Glutamatergic neuron (in vitro differentiated cells): ENCODE results near the gene KAT8. TPM values are rescaled to one million over a fixed set of nuclear protein-coding genes. Genes with fewer than 3 reads are reported as not detected.
"Not testable (repeated sequence)": the region's sequence is repeated elsewhere in the genome, so short reads cannot be mapped to it uniquely, and the experiment has no call there.

ENCODE experiments used
- DNase-seq: peaks from one replicate; pipeline ENCODE4 v3.0.0; 2022
- H3K27ac Mint-ChIP-seq: one replicate; pipeline ENCODE4 v1.8.0; 2020; ENCODE audit warnings: mild to moderate bottlenecking, mixed read lengths, inconsistent platforms; ENCODE audit not compliant: unreplicated experiment
- H3K27me3 Mint-ChIP-seq: one replicate; pipeline ENCODE4 v1.8.0; 2020; ENCODE audit warnings: mild to moderate bottlenecking, moderate library complexity, mixed read lengths, inconsistent platforms; ENCODE audit not compliant: unreplicated experiment
- H3K36me3 Mint-ChIP-seq: one replicate; pipeline ENCODE4 v1.8.0; 2020; ENCODE audit warnings: mild to moderate bottlenecking, mixed read lengths, inconsistent platforms; ENCODE audit not compliant: unreplicated experiment
- H3K4me1 Mint-ChIP-seq: one replicate; pipeline ENCODE4 v1.8.0; 2020; ENCODE audit warnings: mild to moderate bottlenecking, low read depth, mixed read lengths, inconsistent platforms; ENCODE audit not compliant: unreplicated experiment
- H3K4me3 Mint-ChIP-seq: one replicate; pipeline ENCODE4 v1.8.0; 2020; ENCODE audit warnings: mild to moderate bottlenecking, mixed read lengths, inconsistent platforms; ENCODE audit not compliant: unreplicated experiment
- H3K9me3 Mint-ChIP-seq: one replicate; pipeline ENCODE4 v1.8.0; 2020; ENCODE audit warnings: mild to moderate bottlenecking, moderate library complexity, mixed read lengths, inconsistent platforms; ENCODE audit not compliant: unreplicated experiment
- total RNA-seq: library from RNA; stranded (reverse); fragmentation: NEBNext Ultra II Directional; extraction: Animal tissue kit (Norgen Biotek cat#: 25700); gene quantifications from one replicate; pipeline ENCODE4 v1.2.1, GENCODE V29; 2021; ENCODE audit not compliant: unreplicated experiment
- TF ChIP-seq, protein P1 (sequence below): fragments of 200-600 bp; sonication (generic); IDR thresholded peaks from one replicate; pipeline ENCODE4 v1.5.0; 2021; ENCODE audit not compliant: partially characterized antibody, unreplicated experiment

KAT8 gene
- total RNA-seq, 1 donor from 2014 or later: 61.2 TPM

DNA sequence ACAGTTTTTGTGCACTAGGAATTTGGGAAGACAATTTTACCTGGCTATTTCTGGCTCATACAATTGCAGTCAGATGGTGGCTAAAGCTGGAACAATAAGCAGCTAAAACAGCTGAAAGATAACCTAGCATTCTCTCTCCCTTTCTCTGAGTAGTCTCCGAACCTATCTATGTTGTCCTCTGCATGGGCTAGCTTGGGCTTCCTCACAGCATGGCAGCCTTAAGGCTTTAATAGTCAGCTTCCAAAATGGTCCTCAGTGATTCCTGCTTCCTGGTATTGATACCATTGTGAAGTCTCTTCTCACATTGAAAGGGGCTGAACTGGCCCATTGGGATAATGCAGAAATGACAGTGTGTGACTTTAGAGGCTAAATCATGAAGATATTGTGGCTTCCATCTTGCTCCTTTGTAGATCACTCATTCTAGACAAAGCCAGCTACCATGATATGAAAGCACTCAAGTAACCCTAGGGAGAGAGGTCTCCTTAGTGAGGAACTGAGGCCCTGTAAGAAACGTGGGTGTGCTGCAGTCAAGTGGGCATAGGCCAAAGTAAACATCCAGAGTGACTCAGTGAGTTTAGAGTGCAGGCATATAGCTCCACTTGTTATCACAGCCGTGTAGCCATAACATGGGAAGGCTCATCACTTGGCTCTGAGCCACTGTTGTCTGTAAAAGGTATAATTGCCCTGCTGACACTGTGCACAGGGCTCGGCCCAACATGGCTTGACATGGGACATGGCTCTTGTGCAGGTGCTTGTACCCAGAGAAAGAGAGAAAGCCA lies 17.4 kb upstream of the KAT8 start:
- no peaks in the 10 kb centered on the region for H3K4me1 Mint-ChIP-seq
- no peaks in the 10 kb centered on the region for H3K36me3 Mint-ChIP-seq
- H3K4me3 Mint-ChIP-seq: no peak overlapping the region
- H3K9me3 Mint-ChIP-seq: peaks cover 9% of the 10 kb centered on the region
- TF ChIP-seq, protein P1, sequence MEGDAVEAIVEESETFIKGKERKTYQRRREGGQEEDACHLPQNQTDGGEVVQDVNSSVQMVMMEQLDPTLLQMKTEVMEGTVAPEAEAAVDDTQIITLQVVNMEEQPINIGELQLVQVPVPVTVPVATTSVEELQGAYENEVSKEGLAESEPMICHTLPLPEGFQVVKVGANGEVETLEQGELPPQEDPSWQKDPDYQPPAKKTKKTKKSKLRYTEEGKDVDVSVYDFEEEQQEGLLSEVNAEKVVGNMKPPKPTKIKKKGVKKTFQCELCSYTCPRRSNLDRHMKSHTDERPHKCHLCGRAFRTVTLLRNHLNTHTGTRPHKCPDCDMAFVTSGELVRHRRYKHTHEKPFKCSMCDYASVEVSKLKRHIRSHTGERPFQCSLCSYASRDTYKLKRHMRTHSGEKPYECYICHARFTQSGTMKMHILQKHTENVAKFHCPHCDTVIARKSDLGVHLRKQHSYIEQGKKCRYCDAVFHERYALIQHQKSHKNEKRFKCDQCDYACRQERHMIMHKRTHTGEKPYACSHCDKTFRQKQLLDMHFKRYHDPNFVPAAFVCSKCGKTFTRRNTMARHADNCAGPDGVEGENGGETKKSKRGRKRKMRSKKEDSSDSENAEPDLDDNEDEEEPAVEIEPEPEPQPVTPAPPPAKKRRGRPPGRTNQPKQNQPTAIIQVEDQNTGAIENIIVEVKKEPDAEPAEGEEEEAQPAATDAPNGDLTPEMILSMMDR: no peak
- no peak overlapping the region for H3K27ac Mint-ChIP-seq
- H3K27me3 Mint-ChIP-seq: peaks cover 3% of the 10 kb centered on the region
- no peak for DNase-seq

DNA sequence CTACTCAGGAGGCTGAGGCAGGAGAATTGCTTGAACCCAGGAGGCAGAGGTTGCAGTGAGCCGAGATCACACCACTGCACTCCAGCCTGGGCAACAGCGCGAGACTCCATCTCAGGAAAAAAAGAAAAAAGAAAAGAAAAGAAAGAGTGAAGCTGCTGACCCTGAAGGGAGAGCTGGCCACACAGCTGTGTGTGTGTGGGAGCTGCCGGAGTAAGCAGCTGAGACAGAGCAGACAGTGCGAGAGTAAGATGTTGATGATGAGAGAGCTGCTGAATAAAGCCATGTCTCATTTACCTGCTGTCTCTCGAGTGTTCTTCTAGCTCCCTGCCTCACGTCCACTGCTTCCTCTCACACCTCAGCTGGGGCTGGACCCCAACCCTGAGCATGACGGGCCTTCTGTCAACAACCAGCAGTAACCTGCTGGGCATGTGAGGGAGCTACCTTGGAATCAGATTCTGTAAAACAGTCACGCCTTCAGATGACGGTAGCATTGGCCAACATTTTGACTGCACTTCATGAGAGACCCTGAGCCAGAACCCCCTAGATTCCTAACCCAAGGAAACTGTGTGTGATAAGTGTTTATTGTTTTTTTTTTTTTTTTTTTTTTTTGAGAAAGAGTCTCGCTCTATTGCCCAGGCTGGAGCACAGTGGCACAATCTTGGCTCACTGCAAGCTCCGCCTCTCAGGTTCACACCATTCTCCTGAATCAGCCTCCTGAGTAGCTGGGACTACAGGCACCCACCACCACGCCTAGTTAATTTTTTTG lies 16.4 kb upstream of the KAT8 start:
- not testable (repeated sequence) for DNase-seq, H3K9me3 Mint-ChIP-seq, H3K27ac Mint-ChIP-seq, H3K4me3 Mint-ChIP-seq, H3K4me1 Mint-ChIP-seq, H3K27me3 Mint-ChIP-seq, H3K36me3 Mint-ChIP-seq

DNA sequence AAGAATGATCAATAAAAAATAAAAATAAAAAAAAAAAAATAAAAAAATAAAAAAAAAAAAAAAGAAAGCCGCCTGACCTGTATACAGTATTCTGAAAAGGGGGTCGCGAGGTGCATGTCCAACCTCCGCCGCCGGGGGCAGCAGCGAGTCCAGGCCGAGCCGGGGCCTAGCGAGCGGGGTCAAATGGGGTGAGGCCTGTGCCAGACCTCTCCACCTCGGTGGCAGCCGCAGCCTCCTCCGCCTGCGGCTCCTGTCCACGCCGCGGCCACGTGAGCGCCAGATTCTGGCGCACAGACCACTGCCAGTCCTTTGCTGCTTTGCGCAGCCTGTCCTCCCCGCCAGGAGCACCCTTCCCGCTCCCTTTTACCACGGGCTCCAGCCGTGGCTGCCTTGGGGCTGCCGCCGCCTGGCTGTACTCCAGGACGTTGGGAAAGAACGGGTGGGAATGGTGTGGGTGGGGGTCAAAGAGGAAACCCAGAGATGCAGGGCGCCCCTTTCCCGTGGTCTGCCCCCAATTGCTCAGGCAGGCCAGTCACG lies 11.7 kb upstream of the KAT8 start:
- DNase-seq: peak; percentile 78
- TF ChIP-seq, protein P1: peak; percentile 72
- Mint-ChIP-seq H3K27ac (no peak overlapping the region), H3K9me3 (peaks cover 17% of the 10 kb centered on the region), H3K27me3 (peaks cover 8% of the 10 kb centered on the region), H3K4me3 (no peak overlapping the region), H3K4me1 (peaks cover 11% of the 10 kb centered on the region), H3K36me3 (no peaks in the 10 kb centered on the region)

DNA sequence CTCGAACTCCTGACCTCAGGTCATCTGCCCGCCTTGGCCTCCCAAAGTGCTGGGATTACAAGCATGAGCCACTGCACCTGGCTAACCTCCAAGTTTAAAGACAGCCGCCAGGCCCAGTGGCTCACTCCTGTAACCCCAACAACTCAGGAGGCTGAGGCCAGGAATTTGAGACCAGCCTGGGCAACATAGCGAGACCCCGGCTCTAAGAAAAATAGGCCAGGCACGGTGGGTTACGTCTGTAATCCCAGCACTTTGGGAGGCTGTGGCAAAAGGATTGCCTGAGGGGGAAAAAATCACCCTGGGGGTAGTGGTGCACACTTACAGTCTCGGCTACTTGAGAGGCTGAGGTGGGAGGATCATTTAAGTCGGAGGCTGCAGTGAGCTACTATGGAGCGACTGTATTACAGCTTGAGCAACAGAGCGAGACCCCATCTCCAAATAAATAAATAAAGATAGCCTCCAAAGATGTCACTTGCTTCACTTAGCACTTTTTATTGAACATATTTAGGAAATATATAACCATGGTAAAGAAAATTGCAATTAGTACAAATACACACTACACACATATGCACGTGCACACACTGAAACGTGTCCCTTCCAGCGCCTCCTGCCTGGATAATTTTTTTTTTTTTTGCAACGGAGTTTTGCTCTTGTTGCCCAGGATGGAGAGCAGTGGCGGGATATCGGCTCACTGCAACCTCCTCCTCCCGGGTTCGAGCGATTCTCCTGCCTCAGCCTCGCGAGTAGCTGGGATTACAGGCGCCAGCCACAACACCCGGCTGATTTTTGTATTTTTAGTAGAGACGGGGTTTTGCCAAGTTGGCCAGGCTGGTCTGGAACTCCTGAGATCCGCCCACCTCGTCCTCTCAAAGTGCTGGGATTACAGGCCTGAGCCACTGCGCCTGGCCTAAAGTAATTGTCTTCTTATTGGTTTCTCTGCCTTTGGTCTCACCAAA lies 10.7 kb upstream of the KAT8 start:
- Mint-ChIP-seq H3K27me3 (peaks cover 8% of the 10 kb centered on the region), H3K36me3 (no peaks in the 10 kb centered on the region), H3K9me3 (peaks cover 17% of the 10 kb centered on the region), H3K4me1 (peaks cover 11% of the 10 kb centered on the region), H3K4me3 (peak overlapping the region; percentile 89), H3K27ac (peak overlapping the region; percentile 99)
- TF ChIP-seq, protein P1: no peak
- no peak for DNase-seq

DNA sequence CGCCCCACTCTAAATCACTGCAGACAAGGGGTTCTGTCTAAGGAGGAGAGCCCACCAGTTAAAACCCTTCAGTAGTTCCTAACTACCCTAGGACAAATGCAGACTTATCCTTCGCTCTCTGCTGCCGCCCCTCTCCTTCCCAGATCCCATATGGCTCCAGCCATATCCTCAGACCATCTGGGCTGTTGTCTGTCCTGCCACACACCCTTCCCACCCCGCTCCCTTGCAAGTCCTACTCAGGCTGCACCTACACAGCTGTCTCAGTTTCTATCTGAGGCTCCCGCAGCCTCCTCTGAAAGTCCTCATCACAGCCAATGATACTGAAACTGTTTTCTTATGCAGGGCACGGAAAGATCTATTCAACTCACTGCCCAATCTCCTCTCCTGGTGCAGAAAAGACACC lies 10.0 kb upstream of the KAT8 start:
- H3K4me1 Mint-ChIP-seq: peaks cover 11% of the 10 kb centered on the region

More for the DNA sequence above, 10.0 kb upstream of the KAT8 start:
- Mint-ChIP-seq H3K27ac (peak overlapping the region; percentile 99), H3K36me3 (no peaks in the 10 kb centered on the region), H3K4me3 (peak overlapping the region; percentile 89), H3K9me3 (peaks cover 17% of the 10 kb centered on the region), H3K27me3 (peaks cover 8% of the 10 kb centered on the region)
- TF ChIP-seq, protein P1: no peak
- DNase-seq: peak; percentile 58
